ENCODE data around the gene KIF3A.

GRCh38 chr5:132776938-132777208, 39.5 kb upstream of the KIF3A start:
- TF ChIP-seq CTCF (IDR thresholded peaks at IDR 0.05; ENCODE audit: low read length) (no peak), EZH2 (IDR thresholded peaks at IDR 0.05; ENCODE audit: borderline replicate concordance, low read length) (no peak)
